ENCODE measurements around the gene FAM162A.
"Not testable (repeated sequence)": the region's sequence is repeated elsewhere in the genome, so short reads cannot be mapped to it uniquely, and the experiment has no call there.

The FAM162A gene

DNA sequence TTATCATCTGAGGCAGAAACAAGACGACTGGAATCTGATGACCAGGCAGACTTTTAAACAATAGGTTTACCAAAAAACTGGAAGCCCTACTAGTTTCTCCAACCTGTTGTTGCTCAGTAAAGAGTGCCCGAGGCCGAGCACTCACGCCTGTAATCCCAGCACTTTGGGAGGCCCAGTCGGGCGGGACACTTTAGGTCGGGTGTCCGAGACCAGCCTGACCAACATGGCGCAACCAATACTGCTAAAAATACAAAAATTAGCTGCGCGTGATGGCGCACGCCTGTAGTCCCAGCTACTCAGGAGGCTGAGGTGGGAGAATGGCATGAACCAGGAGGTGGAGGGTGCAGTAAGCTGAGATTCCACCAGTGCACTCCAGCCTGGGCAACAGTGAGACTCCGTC, 33.0 kb downstream of the FAM162A start:
- DNase-seq (ENCODE audit: low read depth, low spot score) = no peak

DNA sequence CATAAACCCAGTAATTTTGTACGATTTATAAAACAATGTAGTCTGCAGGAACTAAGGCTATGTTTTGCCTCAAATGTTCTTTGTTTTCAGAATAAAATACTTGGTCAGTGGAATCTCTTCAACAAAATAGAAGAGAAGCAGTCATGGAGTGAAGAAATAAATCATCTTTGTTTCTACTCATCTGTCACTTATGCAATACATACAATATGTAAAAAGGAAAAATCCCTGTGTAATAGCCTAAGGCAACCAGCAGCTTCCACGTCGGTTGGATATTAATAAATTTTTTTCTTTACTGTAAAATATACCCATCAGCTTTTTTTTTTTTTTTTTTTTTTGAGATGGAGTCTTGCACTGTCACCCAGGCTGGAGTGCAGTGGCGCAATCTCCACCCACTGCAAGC, 37.1 kb downstream of the FAM162A start:
- no peak for DNase-seq (ENCODE audit: low read depth, low spot score)

GRCh38 chr3:122421836-122422235, 37.9 kb downstream of the FAM162A start:
- DNase-seq (ENCODE audit: low read depth, low spot score) = no peak

- DNase-seq (ENCODE audit: low read depth, low spot score) = no peak
Measured at GRCh38 chr3:122427857-122428471, 44.0 kb downstream of the FAM162A start.

- no peak for DNase-seq (ENCODE audit: low read depth, low spot score)
Measured at GRCh38 chr3:122430371-122430770, 46.4 kb downstream of the FAM162A start.

DNA sequence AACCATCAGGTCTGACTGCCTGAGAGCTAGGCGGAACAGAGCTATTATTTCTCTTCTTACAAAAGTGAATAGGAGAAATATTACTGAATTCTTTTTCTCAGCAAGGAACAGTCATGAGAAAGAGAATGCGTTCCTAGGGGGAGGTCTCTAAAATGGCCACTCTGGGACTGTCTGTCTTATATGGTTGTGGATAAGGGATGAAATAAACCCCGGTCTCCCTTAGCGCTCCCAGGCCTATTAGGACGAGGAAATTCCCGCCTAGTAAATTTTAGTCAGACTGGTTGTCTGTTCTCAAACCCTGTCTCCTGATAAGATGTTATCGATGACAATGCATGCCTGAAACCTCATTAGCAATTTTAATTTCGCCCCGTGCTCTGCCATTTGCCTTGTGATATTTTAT, 52.0 kb downstream of the FAM162A start:
- DNase-seq (ENCODE audit: low read depth, low spot score) = no peak

DNA sequence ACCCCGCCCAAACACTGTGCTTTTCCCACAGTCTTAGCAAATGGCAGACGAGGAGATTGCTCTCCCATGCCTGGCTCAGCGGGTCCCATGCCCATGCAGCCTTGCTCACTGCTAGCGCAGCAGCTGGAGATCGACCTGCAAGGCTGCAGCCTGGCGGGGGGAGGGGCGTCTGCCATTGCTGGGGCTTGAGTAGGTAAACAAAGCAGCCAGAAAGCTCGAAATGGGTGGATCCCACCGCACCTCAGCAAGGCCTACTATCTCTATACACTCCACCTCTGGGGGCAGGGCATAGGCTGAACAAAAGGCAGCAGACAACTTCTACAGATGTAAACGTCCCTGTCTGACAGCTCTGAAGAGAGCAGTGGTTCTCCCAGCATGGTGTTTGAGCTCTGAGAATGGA, 59.1 kb downstream of the FAM162A start:
- DNase-seq (ENCODE audit: low read depth, low spot score) = no peak

DNA sequence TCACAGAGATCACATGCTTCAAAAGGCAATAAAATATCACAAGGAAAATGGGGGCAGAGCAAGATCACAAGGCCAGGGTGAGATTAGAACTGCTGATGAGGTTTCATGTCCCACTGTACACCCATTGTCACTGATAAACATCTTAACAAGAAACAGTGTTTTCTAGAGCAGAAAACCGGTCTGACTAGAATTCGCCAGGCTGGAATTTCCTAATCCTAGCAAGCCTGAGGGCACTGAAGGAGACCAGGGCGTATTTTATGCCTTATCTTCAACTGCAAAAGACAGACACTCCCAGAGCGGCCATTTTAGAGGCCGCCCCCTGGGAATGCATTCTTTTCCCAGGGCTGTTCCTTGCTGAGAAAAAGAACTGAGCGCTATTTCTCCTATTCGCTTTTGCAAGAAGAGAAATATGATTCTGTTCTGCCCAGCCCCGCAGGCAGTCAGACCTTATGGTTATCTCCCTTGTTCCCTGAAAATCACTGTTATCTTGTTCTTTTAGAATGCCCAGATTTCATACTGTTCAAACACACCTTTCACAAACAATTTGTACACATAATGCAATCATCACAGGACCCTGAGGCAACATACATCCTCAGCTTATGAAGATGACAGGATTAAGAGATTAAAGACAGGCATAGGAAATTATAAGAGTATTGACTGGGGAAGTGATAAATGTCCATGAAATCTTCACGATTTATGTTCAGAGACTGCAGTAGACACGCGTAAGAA, 59.9 kb downstream of the FAM162A start:
- not testable (repeated sequence) for DNase-seq (ENCODE audit: low read depth, low spot score)

GRCh38 chr3:122444491-122444887, 60.5 kb downstream of the FAM162A start:
- not testable (repeated sequence) for DNase-seq (ENCODE audit: low read depth, low spot score)

DNA sequence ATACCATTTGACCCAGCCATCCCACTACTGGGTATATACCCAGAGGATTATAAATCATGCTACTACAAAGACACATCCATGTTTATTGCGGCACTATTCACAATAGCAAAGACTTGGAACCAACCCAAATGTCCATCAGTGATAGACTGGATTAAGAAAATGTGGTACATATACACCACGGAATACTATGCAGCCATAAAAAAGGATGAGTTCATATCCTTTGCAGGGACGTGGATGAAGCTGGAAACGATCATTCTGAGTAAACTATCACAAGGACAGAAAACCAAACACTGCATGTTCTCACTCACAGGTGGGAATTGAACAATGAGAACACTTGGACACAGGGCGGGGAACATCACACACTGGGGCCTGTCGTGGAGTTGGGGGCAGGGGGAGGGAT, 64.2 kb downstream of the FAM162A start:
- not testable (repeated sequence) for DNase-seq (ENCODE audit: low read depth, low spot score)

- DNase-seq (ENCODE audit: low read depth, low spot score) = no peak
Measured at GRCh38 chr3:122451371-122451770, 67.4 kb downstream of the FAM162A start.

- DNase-seq (ENCODE audit: low read depth, low spot score) = no peak
Measured at GRCh38 chr3:122456074-122456473, 72.1 kb downstream of the FAM162A start.

GRCh38 chr3:122457706-122458105, 73.7 kb downstream of the FAM162A start:
- DNase-seq (ENCODE audit: low read depth, low spot score) = no peak

DNA sequence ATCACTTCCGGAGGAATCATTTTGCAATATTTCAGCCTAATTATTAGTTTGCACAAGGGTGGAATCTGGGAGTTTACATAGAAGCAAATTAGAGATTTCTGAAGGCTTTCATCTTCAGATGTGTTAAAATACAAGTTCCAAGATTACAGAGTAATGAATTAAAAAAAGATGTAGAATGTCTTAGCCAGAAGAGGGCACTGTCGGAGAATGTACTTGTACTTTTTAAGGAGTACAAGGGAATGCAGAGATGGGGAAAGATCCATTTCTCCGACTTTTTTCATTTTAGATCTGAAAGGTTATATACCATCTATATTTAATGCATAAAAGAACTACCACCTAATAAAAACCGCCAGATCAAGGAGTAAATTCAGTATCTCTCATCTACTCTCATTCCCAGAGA, 75.0 kb downstream of the FAM162A start:
- no peak for DNase-seq (ENCODE audit: low read depth, low spot score)

DNA sequence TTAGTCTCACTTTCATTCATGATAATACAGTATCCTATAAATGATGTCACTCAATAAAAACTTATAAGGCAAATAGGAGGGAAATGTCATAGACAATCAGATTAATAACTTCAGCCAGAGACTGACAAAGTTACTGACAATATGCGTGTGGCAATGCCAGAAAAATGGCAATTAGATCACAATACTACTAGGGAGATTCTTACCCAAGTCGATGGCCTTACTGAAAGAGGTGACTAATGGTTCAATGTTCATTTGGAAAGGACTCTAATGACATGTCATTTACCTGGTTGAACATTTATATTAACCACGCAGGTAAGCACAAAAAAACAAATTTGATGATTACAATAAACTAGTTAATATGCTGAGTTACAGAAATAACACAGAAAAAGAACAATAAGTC, 77.8 kb downstream of the FAM162A start:
- DNase-seq (ENCODE audit: low read depth, low spot score) = no peak

Measured in activated naive CD8-positive, alpha-beta T cell treated with anti-CD3 and anti-CD28 coated beads, Interleukin-2, amount 50 U/mL, for 16 hours (primary cell).